DND-41 (cell line): ENCODE measurements around the gene SLC26A1.

Experiments
- CTCF ChIP-seq: IDR thresholded peaks from 2 replicates; pipeline ENCODE4 v1.5.1; 2012; ENCODE audit warnings: borderline replicate concordance, low read length, moderate library complexity, mild to moderate bottlenecking; ENCODE audit not compliant: poor library complexity, severe bottlenecking; ENCODE audit errors: extremely low read depth
- EZH2 ChIP-seq: IDR thresholded peaks from 3 replicates; pipeline ENCODE4 v1.6.1; 2012; ENCODE audit warnings: borderline replicate concordance, low read depth, mild to moderate bottlenecking, moderate library complexity, low read length, inconsistent platforms; ENCODE audit not compliant: severe bottlenecking

GRCh38 chr4:995311-996026 is 2.3 kb upstream of the SLC26A1 start:
- TF ChIP-seq CTCF = no peak
- TF ChIP-seq EZH2 = no peak
